Measurements from ENCODE around the gene HLF. TPM values are rescaled to one million over a fixed set of nuclear protein-coding genes. Genes with fewer than 3 reads are reported as not detected.

The HLF gene
- total and polyA plus RNA-seq, 2 experiments from 2014 or later: 0.28 TPM; not detected in 1

- ATAC-seq: no peak
- no peaks in the 10 kb centered on the region for H3K36me3 ChIP-seq (ENCODE audit: insufficient read depth)
- no peak for TF ChIP-seq ZNF331 (CRISPR knock-in tag; IDR thresholded peaks at IDR 0.05; ENCODE audit: low read depth)
- no peak for TF ChIP-seq CREB1 (CRISPR knock-in tag; IDR thresholded peaks at IDR 0.05; ENCODE audit: low read depth)
- no peak for TF ChIP-seq CTCF (conservative IDR thresholded peaks at IDR 0.05; ENCODE audit: low read depth in 2 of 2)
- TF ChIP-seq JUNB (IDR thresholded peaks at IDR 0.05; ENCODE audit: unreplicated experiment): no peak
- TF ChIP-seq REST (IDR thresholded peaks at IDR 0.05; ENCODE audit: unreplicated experiment): no peak
- TF ChIP-seq NANOG (IDR thresholded peaks at IDR 0.05; ENCODE audit: borderline replicate concordance): no peak
- peaks cover 38% of the 10 kb centered on the region for H3K27me3 Mint-ChIP-seq (ENCODE audit: insufficient read depth, low read depth, poor library complexity)
- H3K36me3 Mint-ChIP-seq (ENCODE audit: low read depth): no peaks in the 10 kb centered on the region
- no peak overlapping the region for H3K4me3 Mint-ChIP-seq
- H3K27ac ChIP-seq (ENCODE audit: low read depth): no peak overlapping the region
- H3K4me2 ChIP-seq: no peak overlapping the region
- 0 out of 2 replicates have a peak, but pooled peaks cover 4% of the 10 kb centered on the region for H3F3A ChIP-seq (replicated peaks; ENCODE audit: low read depth)
- no peaks in the 10 kb centered on the region for H3K9me3 Mint-ChIP-seq
- H3K4me3 ChIP-seq: no peak overlapping the region
- H3K27ac Mint-ChIP-seq: no peak overlapping the region
- H2AFZ ChIP-seq: no peak overlapping the region
- H4K20me1 ChIP-seq (replicated peaks; ENCODE audit: insufficient read depth): no peaks in the 10 kb centered on the region
- peaks cover 49% of the 10 kb centered on the region for H3K27me3 ChIP-seq (ENCODE audit: insufficient read depth)
- H3K79me2 ChIP-seq (replicated peaks; ENCODE audit: insufficient read depth): no peaks in the 10 kb centered on the region
- peaks cover 12% of the 10 kb centered on the region; the same call in 1 of the 2 replicates for H3K4me1 ChIP-seq (ENCODE audit: insufficient read depth)
- no peaks in the 10 kb centered on the region for H3K9me2 ChIP-seq (ENCODE audit: insufficient read depth)
- peaks cover 12% of the 10 kb centered on the region; the same call in 2 of the 3 replicates for H3K4me1 Mint-ChIP-seq
- no peak for DNase-seq (ENCODE audit: low spot score)
Measured at GRCh38 chr17:55267777-55268648, 3.3 kb downstream of the HLF start.

GRCh38 chr17:55268649-55269480 lies 4.1 kb downstream of the HLF start:
- peaks cover 30% of the 10 kb centered on the region for H3K27me3 Mint-ChIP-seq (ENCODE audit: insufficient read depth, low read depth, poor library complexity)
- H3K27ac Mint-ChIP-seq: no peak overlapping the region
- H3K9me3 Mint-ChIP-seq: no peaks in the 10 kb centered on the region
- H3K27ac ChIP-seq (ENCODE audit: low read depth): no peak overlapping the region
- no peak for TF ChIP-seq ETS1 (IDR thresholded peaks at IDR 0.05)
- H3F3A ChIP-seq (replicated peaks; ENCODE audit: low read depth): 0 out of 2 replicates have a peak, but pooled peaks cover 4% of the 10 kb centered on the region
- no peak overlapping the region for H3K4me2 ChIP-seq
- H4K20me1 ChIP-seq (replicated peaks; ENCODE audit: insufficient read depth): no peaks in the 10 kb centered on the region
- peaks cover 9% of the 10 kb centered on the region; the same call in 1 of the 2 replicates for H3K4me1 ChIP-seq (ENCODE audit: insufficient read depth)
- no peaks in the 10 kb centered on the region for H3K36me3 Mint-ChIP-seq (ENCODE audit: low read depth)
- no peaks in the 10 kb centered on the region for H3K36me3 ChIP-seq (ENCODE audit: insufficient read depth)
- H3K27me3 ChIP-seq (ENCODE audit: insufficient read depth): peaks cover 40% of the 10 kb centered on the region
- H3K4me3 ChIP-seq: no peak overlapping the region
- ATAC-seq (no peak), DNase-seq (ENCODE audit: low spot score) (no peak)
- no peak overlapping the region for H3K4me3 Mint-ChIP-seq
- H3K9me2 ChIP-seq (ENCODE audit: insufficient read depth): no peaks in the 10 kb centered on the region
- no peaks in the 10 kb centered on the region for H3K79me2 ChIP-seq (replicated peaks; ENCODE audit: insufficient read depth)
- H3K4me1 Mint-ChIP-seq: peaks cover 6% of the 10 kb centered on the region; the same call in 2 of the 3 replicates
- no peak overlapping the region for H2AFZ ChIP-seq

Data from GM23338 (cell line).